NCI-H524 treated with DMSO at 0.1 percent for 48 hours (cell line): ENCODE data around the gene ZNF500.

Experiments used
- DNase-seq: peaks from one replicate; lab custom pipeline; 2025; lab: John Stamatoyannopoulos, UW

The ZNF500 gene

GRCh38 chr16:4704491-4704890, 62.5 kb downstream of the ZNF500 start:
- DNase-seq, result no peak

- DNase-seq, result no peak
These were observed 63.1 kb downstream of the ZNF500 start for GRCh38 chr16:4703906-4704305.

GRCh38 chr16:4702466-4702808, 64.5 kb downstream of the ZNF500 start:
- no peak for DNase-seq

- DNase-seq, result no peak
These were observed 65.0 kb downstream of the ZNF500 start for GRCh38 chr16:4701791-4702465.

- DNase-seq, result no peak
These were observed 65.8 kb downstream of the ZNF500 start for GRCh38 chr16:4700997-4701743.

- DNase-seq, result no peak
These were observed 66.5 kb downstream of the ZNF500 start for GRCh38 chr16:4700380-4700996.

- DNase-seq, result no peak
These were observed 67.9 kb downstream of the ZNF500 start for GRCh38 chr16:4699046-4699556.

- no peak for DNase-seq
These were observed 68.5 kb downstream of the ZNF500 start for GRCh38 chr16:4698321-4699045.
